ENCODE data around the gene ABRACL. TPM values are rescaled to one million over a fixed set of nuclear protein-coding genes. Genes with fewer than 3 reads are reported as not detected.

ABRACL gene
- total and polyA plus RNA-seq, 2 of the 8 experiments (the other 6 are each of a cell fraction or from before 2014, with no cell fraction given), result 103 to 167 TPM

DNA sequence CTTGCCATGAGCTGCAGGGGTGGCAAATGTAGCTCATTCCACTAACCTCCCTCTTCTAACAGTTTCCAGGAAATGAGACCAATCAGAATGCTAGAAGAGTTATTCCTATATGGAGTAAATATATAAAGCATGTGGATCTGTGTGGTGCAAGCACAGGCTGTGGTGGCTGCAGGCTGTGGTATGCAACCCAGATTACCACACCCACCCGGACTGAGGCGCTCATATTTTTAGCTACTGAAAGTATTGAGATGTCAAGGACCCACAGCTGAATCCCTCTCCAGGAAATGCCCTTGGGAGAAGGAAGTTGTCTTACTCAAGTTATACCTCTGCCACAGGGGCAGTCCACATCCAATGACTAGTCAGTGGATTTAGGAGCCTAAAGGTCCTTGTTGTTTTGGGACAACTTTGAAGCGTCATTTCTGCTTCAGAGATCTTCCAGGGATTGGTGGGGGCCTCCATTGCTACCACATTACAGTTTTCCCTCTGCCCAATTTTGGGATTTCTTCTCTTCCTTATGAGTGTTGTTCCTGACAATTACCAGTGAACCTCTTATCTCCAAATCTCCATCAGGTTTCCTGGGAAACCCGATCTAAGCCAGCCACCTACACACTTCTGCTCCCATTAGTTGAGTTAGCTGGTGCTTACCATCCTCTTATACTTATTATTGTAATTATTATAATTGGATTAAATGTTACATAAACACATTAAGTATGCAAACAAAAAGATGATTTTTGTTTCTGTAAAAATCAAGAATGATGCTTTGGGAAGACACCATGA, 28.4 kb upstream of the ABRACL start:
- ChIA-PET CTCF (ENCODE audit: partially characterized antibody) (interaction anchor here (0.9 to 1.6 kb wide), 2 partner anchors 10 to 12 kb away, joined by 3 to 4 read pairs; partner anchors contain the start of gene REPS1), POLR2A (ENCODE audit: partially characterized antibody) (interaction anchor here (1.4 kb wide), 1 partner anchor 29 kb away, joined by 3 read pairs; no protein-coding TSS in a partner anchor)
- Histone ChIP-seq H3K9me3 (ENCODE audit: insufficient read depth in 2 of 2, low read depth in 1 of 2, low read length in 1 of 2) (no peaks in the 10 kb centered on the region), H4K91ac (replicated peaks; ENCODE audit: insufficient read length, low read length) (no peak overlapping the region), H3K36me3 (ENCODE audit: control insufficient read depth in 2 of 4, insufficient read depth in 4 of 4, low read length in 3 of 4) (no peaks in the 10 kb centered on the region), H3K4me1 (replicated peaks in 1 of 4; ENCODE audit: control insufficient read depth in 3 of 4, insufficient read depth in 4 of 4, low read length in 3 of 4) (peaks cover 0 to 6% (median 0%) of the 10 kb centered on the region in 4 experiments; a peak in 1 of 7 replicates), H2BK20ac (ENCODE audit: low read length) (no peak overlapping the region), H3K79me1 (ENCODE audit: low read depth, low read length) (no peaks in the 10 kb centered on the region; the same call in 1 of the 2 replicates), H2BK15ac (ENCODE audit: low read length) (no peak overlapping the region), H3K4me2 (ENCODE audit: insufficient read depth in 1 of 2, low read depth in 2 of 2, low read length in 2 of 2) (no peak overlapping the region), H2AFZ (ENCODE audit: low read length) (no peak overlapping the region), H4K5ac (ENCODE audit: insufficient read length, low read depth, low read length) (no peak overlapping the region), H3K4ac (replicated peaks; ENCODE audit: insufficient read length, low read depth, low read length) (no peak overlapping the region), H2BK120ac (replicated peaks; ENCODE audit: low read depth, low read length) (no peak overlapping the region), H2BK12ac (ENCODE audit: low read depth, low read length) (no peak overlapping the region), H3K9ac (replicated peaks in 1 of 4; ENCODE audit: extremely low read depth in 1 of 4, low read depth in 3 of 4, low read length in 3 of 4) (no peak overlapping the region), H3K14ac (ENCODE audit: insufficient read length) (no peak overlapping the region), H3K23ac (ENCODE audit: insufficient read length) (no peak overlapping the region), H3K56ac (replicated peaks; ENCODE audit: insufficient read length, low read depth, low read length) (no peak overlapping the region), H3K79me2 (ENCODE audit: control insufficient read depth in 1 of 2, insufficient read depth in 2 of 2, low read length in 2 of 2) (no peaks in the 10 kb centered on the region), H3K4me3 (ENCODE audit: extremely low read depth in 1 of 4, insufficient read depth in 2 of 4, low read depth in 3 of 4, low read length in 4 of 4) (no peak overlapping the region), H3K18ac (ENCODE audit: extremely low read depth, low read length) (no peak overlapping the region), H3K23me2 (ENCODE audit: low read depth, low read length) (no peaks in the 10 kb centered on the region), H3K27me3 (replicated peaks in 1 of 4; ENCODE audit: control insufficient read depth in 3 of 4, extremely low read depth in 1 of 4, insufficient read depth in 3 of 4, low read length in 3 of 4) (no peaks in the 10 kb centered on the region; a peak in 1 of 7 replicates), H2AK5ac (ENCODE audit: low read depth, low read length) (no peak overlapping the region), H3K27ac (ENCODE audit: low read depth, low read length) (no peak overlapping the region), H4K8ac (ENCODE audit: extremely low read depth, insufficient read depth, low read length) (no peak overlapping the region), H2BK5ac (ENCODE audit: low read depth, low read length) (no peak overlapping the region), H4K20me1 (replicated peaks in 1 of 2; ENCODE audit: control insufficient read depth in 1 of 2, insufficient read depth in 2 of 2, low read length in 2 of 2) (no peaks in the 10 kb centered on the region)
- FAIRE-seq, result no peak
- 89% methylated on average over 4 of the region's 4 CpGs; no CpG with 5 or more reads in 1 of the 2 experiments for WGBS, 2 experiments (ENCODE audit: extremely low coverage in 1 of 2, insufficient coverage in 1 of 2, insufficient read length in 1 of 2, insufficient replicate concordance in 2 of 2, low coverage in 1 of 2, low lambda C conversion rate in 2 of 2, missing lambda C conversion rate in 1 of 2)
- no peak for DNase-seq (ENCODE audit: low read depth in 1 of 2, low spot score in 2 of 2)
- no peak for TF ChIP-seq MAX (IDR thresholded peaks at IDR 0.05)
- TF ChIP-seq TAF7 (optimal IDR thresholded peaks at IDR 0.05; ENCODE audit: borderline replicate concordance, low read depth, low read length), result no peak
- TF ChIP-seq NANOG (IDR thresholded peaks at IDR 0.05; ENCODE audit: insufficient read depth, low read depth, low read length, poor library complexity, severe bottlenecking), result no peak
- TF ChIP-seq PHF8 (conservative IDR thresholded peaks at IDR 0.05; ENCODE audit: low read depth, low read length), result no peak
- TF ChIP-seq HDAC6 (IDR thresholded peaks at IDR 0.05; ENCODE audit: low read depth, low read length), result no peak
- TF ChIP-seq USF2 (IDR thresholded peaks at IDR 0.05; ENCODE audit: low read length), result no peak
- no peak for TF ChIP-seq RAD21 (IDR thresholded peaks at IDR 0.05 in 1 of 2, conservative IDR thresholded peaks at IDR 0.05 in 1 of 2; ENCODE audit: low read depth in 2 of 2, low read length in 2 of 2)
